Parathyroid adenoma (tissue), 2 donors: Measurements from ENCODE around the gene ATP5IF1.

Experiments used
- H2AFZ ChIP-seq: fragments of 300-600 bp; sonication (generic); one replicate; pipeline ENCODE4 v1.7.0; 2017; ENCODE audit warnings: antibody characterized with exemption, mild to moderate bottlenecking
- H3K27ac ChIP-seq: fragments of 300-600 bp; sonication (generic); one replicate; pipeline ENCODE4 v1.7.0; 2017
- H3K27me3 ChIP-seq: fragments of 300-600 bp; sonication (generic); one replicate; pipeline ENCODE4 v1.7.0; 2017; ENCODE audit warnings: low read length; ENCODE audit not compliant: control insufficient read depth, insufficient read depth
- H3K36me3 ChIP-seq: fragments of 300-600 bp; sonication (generic); one replicate; pipeline ENCODE4 v1.7.0; 2017; ENCODE audit warnings: low read length; ENCODE audit not compliant: control insufficient read depth, insufficient read depth
- H3K4me1 ChIP-seq: fragments of 300-600 bp; sonication (generic); one replicate; pipeline ENCODE4 v1.7.0; 2017; ENCODE audit warnings: control low read depth
- H3K4me2 ChIP-seq: fragments of 300-600 bp; sonication (generic); one replicate; pipeline ENCODE4 v1.7.0; 2017; ENCODE audit warnings: low read length
- H3K4me3 ChIP-seq: fragments of 300-600 bp; sonication (generic); one replicate; pipeline ENCODE4 v1.7.0; 2017; ENCODE audit warnings: low read depth, low read length
- H3K79me2 ChIP-seq: fragments of 300-600 bp; sonication (generic); one replicate; pipeline ENCODE4 v1.7.0; 2017; ENCODE audit warnings: control low read depth
- H3K9ac ChIP-seq: fragments of 300-600 bp; sonication (generic); one replicate; pipeline ENCODE4 v1.7.0; 2017; ENCODE audit warnings: mild to moderate bottlenecking
- H3K9me3 ChIP-seq: fragments of 300-600 bp; sonication (generic); one replicate; pipeline ENCODE4 v1.7.0; 2017; ENCODE audit warnings: low read length; ENCODE audit not compliant: control insufficient read depth
- CTCF ChIP-seq: fragments of 300-600 bp; sonication (generic); IDR thresholded peaks from one replicate; pipeline ENCODE4 v1.7.0; 2017; ENCODE audit warnings: antibody characterized with exemption, mild to moderate bottlenecking
- donor health status: primary hyperparathyroidism.

Gene ATP5IF1

GRCh38 chr1:28269529-28269928 lies 33.6 kb downstream of the ATP5IF1 start:
- Histone ChIP-seq H3K4me3 (no peak overlapping the region), H3K9me3 (no peaks in the 10 kb centered on the region), H3K79me2 (no peaks in the 10 kb centered on the region), H3K9ac (no peak overlapping the region), H3K36me3 (no peaks in the 10 kb centered on the region), H3K4me1 (peaks cover 4% of the 10 kb centered on the region), H3K27me3 (no peaks in the 10 kb centered on the region), H3K27ac (no peak overlapping the region), H3K4me2 (no peak overlapping the region), H2AFZ (no peak overlapping the region)
- no peak for TF ChIP-seq CTCF

- Histone ChIP-seq H3K4me1 (peaks cover 4% of the 10 kb centered on the region), H3K9ac (no peak overlapping the region), H2AFZ (no peak overlapping the region), H3K79me2 (no peaks in the 10 kb centered on the region), H3K4me3 (no peak overlapping the region), H3K9me3 (no peaks in the 10 kb centered on the region), H3K4me2 (no peak overlapping the region), H3K27ac (no peak overlapping the region), H3K36me3 (no peaks in the 10 kb centered on the region), H3K27me3 (no peaks in the 10 kb centered on the region)
- no peak for TF ChIP-seq CTCF
Observed at GRCh38 chr1:28272215-28272852, 36.4 kb downstream of the ATP5IF1 start.

GRCh38 chr1:28273216-28273860 lies 37.4 kb downstream of the ATP5IF1 start:
- Histone ChIP-seq H3K36me3 (no peaks in the 10 kb centered on the region), H3K9ac (no peak overlapping the region), H2AFZ (no peak overlapping the region), H3K4me2 (no peak overlapping the region), H3K4me3 (no peak overlapping the region), H3K79me2 (no peaks in the 10 kb centered on the region), H3K27ac (no peak overlapping the region), H3K9me3 (no peaks in the 10 kb centered on the region), H3K27me3 (no peaks in the 10 kb centered on the region), H3K4me1 (no peaks in the 10 kb centered on the region)
- no peak for TF ChIP-seq CTCF

- no peaks in the 10 kb centered on the region for H3K36me3 ChIP-seq
- no peak overlapping the region for H3K4me2 ChIP-seq
- TF ChIP-seq CTCF: no peak
- no peak overlapping the region for H3K27ac ChIP-seq
- no peaks in the 10 kb centered on the region for H3K79me2 ChIP-seq
- no peaks in the 10 kb centered on the region for H3K27me3 ChIP-seq
- H3K4me1 ChIP-seq: no peaks in the 10 kb centered on the region
- no peaks in the 10 kb centered on the region for H3K9me3 ChIP-seq
- no peak overlapping the region for H3K9ac ChIP-seq
- no peak overlapping the region for H3K4me3 ChIP-seq
- no peak overlapping the region for H2AFZ ChIP-seq
Observed at GRCh38 chr1:28278763-28279162, 42.8 kb downstream of the ATP5IF1 start.

GRCh38 chr1:28279721-28280120 lies 43.8 kb downstream of the ATP5IF1 start:
- H3K36me3 ChIP-seq: no peaks in the 10 kb centered on the region
- no peak overlapping the region for H3K9ac ChIP-seq
- H3K27me3 ChIP-seq: no peaks in the 10 kb centered on the region
- H2AFZ ChIP-seq: no peak overlapping the region
- no peaks in the 10 kb centered on the region for H3K4me1 ChIP-seq
- H3K4me3 ChIP-seq: no peak overlapping the region
- no peaks in the 10 kb centered on the region for H3K9me3 ChIP-seq
- H3K79me2 ChIP-seq: no peaks in the 10 kb centered on the region
- H3K27ac ChIP-seq: no peak overlapping the region
- no peak for TF ChIP-seq CTCF
- no peak overlapping the region for H3K4me2 ChIP-seq
